GM19438 (cell line): ENCODE measurements around the gene CABP4.

Experiments used
- ATAC-seq: cut with Tn5 transposase; IDR thresholded peaks from one replicate; pipeline ENCODE4 v1.9.1; 2021; ENCODE audit warnings: low read depth; ENCODE audit not compliant: unreplicated experiment

CABP4 gene

GRCh38 chr11:67435031-67435726 lies 20.0 kb upstream of the CABP4 start:
- ATAC-seq: no peak

DNA sequence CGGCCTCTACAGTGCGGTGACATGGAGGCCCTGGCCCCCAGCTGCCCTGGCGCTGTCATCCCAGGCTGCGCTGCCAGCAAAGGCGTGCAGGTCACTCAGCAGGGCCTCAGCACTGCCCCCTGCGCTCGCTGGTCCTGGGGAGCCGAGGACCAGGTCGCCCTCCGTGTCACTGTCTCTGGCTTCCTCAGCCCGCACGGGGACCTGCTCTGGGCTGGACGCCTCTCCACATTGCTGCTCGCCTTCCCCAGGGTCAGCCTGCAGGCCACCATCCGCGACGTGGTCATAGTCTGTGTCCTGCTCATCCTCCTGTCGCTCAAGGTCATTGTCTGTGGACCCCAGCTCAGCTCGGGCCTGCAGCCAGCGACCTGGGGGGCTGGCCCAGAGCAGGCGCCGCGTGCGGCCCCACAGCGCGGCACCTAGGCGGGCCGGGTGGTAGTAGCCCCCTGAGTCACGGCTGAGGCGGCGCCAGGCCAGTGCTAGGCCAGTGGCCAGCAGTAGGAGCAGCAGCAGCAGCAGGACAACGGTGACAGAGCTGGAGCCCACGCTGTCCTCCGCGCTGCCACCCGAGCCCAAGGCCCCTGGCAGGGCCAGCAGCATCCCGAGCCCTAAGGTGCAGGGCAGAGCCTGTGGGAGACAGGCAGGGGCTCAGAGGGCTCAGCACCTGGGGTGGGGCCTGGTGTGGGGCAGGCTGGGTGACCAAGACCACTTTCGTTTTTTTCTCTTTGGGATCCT lies 19.3 kb upstream of the CABP4 start:
- no peak for ATAC-seq

DNA sequence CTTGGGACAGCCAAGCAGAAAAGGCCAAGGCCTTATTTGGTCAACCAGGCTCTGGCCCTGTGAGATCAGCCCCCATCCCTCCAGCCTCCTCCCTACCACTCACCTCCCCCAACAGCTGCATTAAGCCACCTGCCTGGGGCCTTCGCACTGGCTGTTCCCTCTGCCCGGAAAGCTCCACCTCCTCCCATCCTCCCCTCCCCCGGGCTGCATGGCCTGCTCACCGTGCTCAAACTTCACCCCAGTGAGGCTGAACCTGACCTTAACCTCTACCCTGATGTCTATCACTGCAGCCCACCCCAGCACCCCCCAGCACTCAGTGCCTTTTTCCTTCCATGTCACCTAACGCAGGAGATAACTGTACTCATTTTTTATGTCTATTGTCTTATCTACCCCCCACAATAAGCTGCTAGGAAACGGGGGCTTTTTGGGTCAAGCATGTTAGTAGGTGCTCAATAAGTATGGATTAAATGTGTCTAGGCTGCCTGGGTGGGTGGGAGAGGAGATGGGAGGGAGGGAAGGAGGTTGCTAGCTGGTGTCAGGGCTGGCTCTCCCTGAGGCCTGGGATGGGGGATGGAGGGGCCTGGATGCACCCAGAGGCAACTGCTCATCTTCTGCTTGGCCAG lies 18.6 kb upstream of the CABP4 start:
- ATAC-seq: peak; percentile 41

GRCh38 chr11:67437082-67437808 lies 17.9 kb upstream of the CABP4 start, which contains the start of gene PTPRCAP:
PTPRCAP (minus strand) TSS chr11:67437682; CDS start chr11:67437619, 63 bp downstream.
- no peak for ATAC-seq

DNA sequence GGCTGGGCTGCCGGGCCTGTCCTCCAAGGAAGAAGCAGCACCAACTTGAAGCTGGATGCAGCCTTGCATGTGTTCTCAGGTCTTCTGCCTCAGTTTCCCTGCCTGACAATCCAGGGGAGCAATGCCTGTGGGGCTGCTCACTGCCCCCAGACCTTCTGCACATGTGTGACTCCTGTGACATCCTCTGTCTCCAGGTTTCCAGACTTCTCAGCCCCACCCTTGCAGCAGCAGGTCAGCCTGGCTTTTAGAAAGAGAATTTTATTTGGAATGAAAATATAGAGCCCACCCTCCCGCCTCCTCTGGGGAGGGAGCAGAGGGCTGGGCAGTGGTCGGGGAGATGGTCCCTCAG lies 17.4 kb upstream of the CABP4 start:
- no peak for ATAC-seq

- ATAC-seq: no peak
Measured at GRCh38 chr11:67438158-67438902, 16.8 kb upstream of the CABP4 start.

- ATAC-seq: no peak
Measured at GRCh38 chr11:67439321-67440228, 15.6 kb upstream of the CABP4 start.

DNA sequence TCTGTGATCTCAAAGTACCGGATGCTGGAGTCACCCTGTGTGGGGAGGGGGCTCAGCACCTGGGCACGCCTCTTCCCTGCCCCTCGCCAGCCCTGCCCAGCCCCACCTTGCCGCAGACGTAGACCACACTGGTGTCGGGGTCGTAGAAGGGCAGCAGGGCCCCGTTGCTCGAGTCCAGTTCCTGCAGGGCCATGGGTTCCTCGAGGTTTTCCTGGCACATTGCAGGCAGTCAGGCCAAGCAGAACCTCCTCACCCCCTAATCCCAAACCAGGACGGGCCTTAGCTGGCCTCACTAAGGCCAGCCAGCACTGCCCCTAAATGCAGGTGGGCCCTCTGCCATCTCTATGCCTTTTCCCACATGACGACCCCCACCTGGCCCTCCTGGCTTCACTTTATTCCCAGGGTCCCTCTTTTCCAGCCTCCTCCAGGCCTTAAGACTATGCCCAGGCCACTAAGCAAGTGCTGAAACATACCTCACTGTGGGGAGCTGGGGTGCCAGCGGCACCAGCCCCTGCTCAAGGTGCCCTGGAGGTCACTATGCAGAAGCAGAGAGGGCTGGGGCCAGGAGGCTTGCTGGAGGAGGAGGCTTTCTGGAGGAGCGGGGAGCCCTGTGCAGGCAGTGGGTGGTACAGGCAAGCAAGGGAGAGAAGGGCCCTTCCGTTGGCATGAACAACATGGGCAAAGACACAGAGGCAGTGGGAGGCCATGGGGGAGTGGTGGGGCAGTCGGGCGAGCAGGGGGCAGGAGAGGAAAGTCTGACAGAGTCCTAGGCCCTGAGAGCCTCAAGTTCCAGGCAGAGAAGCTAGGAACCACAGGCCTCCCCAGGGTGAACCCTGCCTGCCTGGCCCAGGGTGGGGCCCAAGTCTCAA lies 14.7 kb upstream of the CABP4 start:
- ATAC-seq: no peak

DNA sequence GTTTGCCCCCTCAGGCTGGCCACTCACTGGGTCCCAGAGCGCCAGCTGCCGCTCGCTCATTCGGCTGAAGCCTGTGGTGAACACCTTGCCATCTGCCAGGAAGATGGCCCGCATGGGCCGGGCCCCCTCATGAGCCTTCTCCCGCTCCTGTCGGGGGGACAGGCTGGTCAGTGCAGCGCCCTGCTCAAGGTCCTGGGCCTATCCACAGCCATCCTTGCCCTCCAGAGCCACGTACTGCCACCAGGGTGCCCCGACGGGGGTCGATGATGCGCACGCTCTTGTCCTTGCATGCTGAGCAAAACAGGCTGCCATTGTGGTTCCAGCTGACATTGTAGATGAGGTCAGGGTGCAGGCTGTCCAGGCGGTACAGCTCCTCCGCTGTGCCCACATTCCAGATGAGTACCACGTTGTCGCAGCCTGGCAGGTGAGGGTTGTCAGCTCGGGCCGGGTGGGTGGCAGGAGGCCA lies 14.0 kb upstream of the CABP4 start:
- no peak for ATAC-seq

- no peak for ATAC-seq
Measured at GRCh38 chr11:67441731-67442351, 13.3 kb upstream of the CABP4 start.

GRCh38 chr11:67442504-67443404 lies 12.4 kb upstream of the CABP4 start:
- ATAC-seq: no peak

- ATAC-seq: no peak
Measured at GRCh38 chr11:67445515-67445914, 9.6 kb upstream of the CABP4 start.

DNA sequence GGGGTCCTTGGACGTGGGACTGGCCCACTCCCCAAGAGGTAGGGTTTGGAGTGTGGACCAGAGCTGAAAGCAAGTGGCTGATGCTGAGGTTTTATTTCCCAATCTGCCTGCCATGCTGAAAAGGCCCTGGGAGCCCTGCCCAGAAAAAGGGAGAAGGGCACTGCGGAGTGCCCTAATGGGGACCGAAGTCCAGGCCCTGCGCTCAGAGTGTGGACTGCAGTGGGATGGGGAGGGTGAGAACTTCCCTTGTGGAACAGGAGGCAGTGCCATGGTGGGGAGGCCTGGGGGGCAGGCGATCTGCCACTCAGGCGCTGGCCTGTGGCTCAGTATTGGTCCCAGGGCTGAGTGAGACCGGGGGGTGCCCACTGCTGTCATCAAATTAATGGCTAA lies 6.9 kb upstream of the CABP4 start:
- ATAC-seq: no peak

DNA sequence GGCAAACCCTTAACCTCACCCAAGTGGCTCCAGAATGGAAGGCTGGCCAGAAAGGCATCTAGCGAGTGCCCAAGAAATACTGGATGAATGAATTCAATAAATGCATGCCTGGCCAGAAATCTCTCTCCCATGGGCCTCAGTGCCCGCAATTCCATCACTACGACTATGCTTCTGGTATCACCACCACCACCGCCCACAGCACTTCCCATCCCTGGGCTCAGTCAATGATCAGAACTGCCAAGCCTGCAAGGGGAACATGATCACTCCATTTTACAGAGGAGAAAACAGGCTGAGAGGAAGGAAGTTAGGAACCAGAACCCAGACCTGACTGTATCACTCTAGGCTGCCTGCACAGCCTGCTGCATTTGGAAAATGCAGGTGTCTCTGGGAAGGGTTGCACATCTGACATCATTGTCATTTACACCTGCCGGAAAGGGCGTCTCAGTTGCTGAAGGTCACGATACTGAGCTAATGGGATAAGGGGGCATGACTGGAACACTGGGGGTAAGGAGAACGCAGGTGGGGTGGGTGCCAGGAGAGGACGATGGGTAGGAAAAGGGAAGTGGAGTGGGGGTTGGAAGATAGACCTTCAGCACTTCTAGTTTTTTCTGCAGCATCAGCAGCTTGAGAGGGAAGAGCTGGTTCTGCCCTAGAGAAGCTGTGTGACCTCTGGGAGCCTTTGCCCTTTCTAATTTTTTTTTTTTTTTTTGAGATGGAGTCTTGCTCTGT lies 5.9 kb upstream of the CABP4 start:
- no peak for ATAC-seq

- ATAC-seq: no peak
Measured at GRCh38 chr11:67450796-67451657, 4.1 kb upstream of the CABP4 start.

GRCh38 chr11:67451658-67451976 lies 3.5 kb upstream of the CABP4 start:
- ATAC-seq: no peak
